ENCODE measurements around the gene SERPINB2.

Gene SERPINB2

GRCh38 chr18:63887424-63887823 lies at the start of gene SERPINB2:
Gene SERPINB2, plus strand, starts transcription at chr18:63887705. Its CDS starts 3,740 bp downstream, at chr18:63891445.
- DNase-seq (ENCODE audit: low read depth in 2 of 2), result no peak

GRCh38 chr18:63843008-63843407 lies 44.5 kb upstream of the SERPINB2 start:
- DNase-seq (ENCODE audit: low read depth in 2 of 2), result no peak

GRCh38 chr18:63844254-63844653 lies 43.3 kb upstream of the SERPINB2 start:
- no peak for DNase-seq (ENCODE audit: low read depth in 2 of 2)

GRCh38 chr18:63848159-63848558 lies 39.3 kb upstream of the SERPINB2 start:
- no peak for DNase-seq (ENCODE audit: low read depth in 2 of 2)

GRCh38 chr18:63850020-63850419 lies 37.5 kb upstream of the SERPINB2 start:
- DNase-seq (ENCODE audit: low read depth in 2 of 2), result no peak

- no peak for DNase-seq (ENCODE audit: low read depth in 2 of 2)
Observed at GRCh38 chr18:63850636-63851035, 36.9 kb upstream of the SERPINB2 start.

- DNase-seq (ENCODE audit: low read depth in 2 of 2), result no peak
Observed at GRCh38 chr18:63858456-63858855, 29.0 kb upstream of the SERPINB2 start.

GRCh38 chr18:63859781-63860475 lies 27.6 kb upstream of the SERPINB2 start:
- no peak for DNase-seq (ENCODE audit: low read depth in 2 of 2)

- DNase-seq (ENCODE audit: low read depth in 2 of 2), result no peak
Observed at GRCh38 chr18:63860531-63860930, 27.0 kb upstream of the SERPINB2 start.

GRCh38 chr18:63867368-63868125 lies 20.0 kb upstream of the SERPINB2 start:
- no peak for DNase-seq (ENCODE audit: low read depth in 2 of 2)

GRCh38 chr18:63868546-63868945 lies 19.0 kb upstream of the SERPINB2 start:
- no peak for DNase-seq (ENCODE audit: low read depth in 2 of 2)

GRCh38 chr18:63869374-63869773 lies 18.1 kb upstream of the SERPINB2 start:
- DNase-seq (ENCODE audit: low read depth in 2 of 2), result no peak

- DNase-seq (ENCODE audit: low read depth in 2 of 2), result no peak
Observed at GRCh38 chr18:63869851-63870250, 17.7 kb upstream of the SERPINB2 start.

GRCh38 chr18:63871836-63872235 lies 15.7 kb upstream of the SERPINB2 start:
- DNase-seq (ENCODE audit: low read depth in 2 of 2), result no peak

GRCh38 chr18:63872586-63872985 lies 14.9 kb upstream of the SERPINB2 start:
- DNase-seq (ENCODE audit: low read depth in 2 of 2), result no peak

GRCh38 chr18:63878343-63878742 lies 9.2 kb upstream of the SERPINB2 start:
- no peak for DNase-seq (ENCODE audit: low read depth in 2 of 2)

GRCh38 chr18:63878925-63879324 lies 8.6 kb upstream of the SERPINB2 start:
- no peak for DNase-seq (ENCODE audit: low read depth in 2 of 2)

- DNase-seq (ENCODE audit: low read depth in 2 of 2), result no peak
Observed at GRCh38 chr18:63879709-63880108, 7.8 kb upstream of the SERPINB2 start.

- DNase-seq (ENCODE audit: low read depth in 2 of 2), result no peak
Observed at GRCh38 chr18:63881851-63882250, 5.7 kb upstream of the SERPINB2 start.

GRCh38 chr18:63882333-63883141 lies 5.0 kb upstream of the SERPINB2 start:
- DNase-seq (ENCODE audit: low read depth in 2 of 2), result no peak

- DNase-seq (ENCODE audit: low read depth in 2 of 2), result no peak
Observed at GRCh38 chr18:63883617-63884016, 3.9 kb upstream of the SERPINB2 start.

GRCh38 chr18:63888470-63889190 lies 1.1 kb downstream of the SERPINB2 start:
- no peak for DNase-seq (ENCODE audit: low read depth in 2 of 2)
